Measurements from ENCODE around the gene MED14. TPM values are rescaled to one million over a fixed set of nuclear protein-coding genes. Genes with fewer than 3 reads are reported as not detected.

Gene MED14
- total RNA-seq, 1 donor from 2014 or later, result 32.6 TPM

- Histone ChIP-seq H3K4me3 (no peak overlapping the region), H3K4me1 (peaks cover 5% of the 10 kb centered on the region), H3K27me3 (ENCODE audit: low read depth) (no peaks in the 10 kb centered on the region), H3K36me3 (peaks cover 79% of the 10 kb centered on the region), H3K9me3 (no peaks in the 10 kb centered on the region), H3K27ac (no peak overlapping the region)
- intact Hi-C loops (cut with DNase I), result no loop called here
- TF ChIP-seq CTCF (IDR thresholded peaks at IDR 0.05), result no peak
- DNase-seq, result no peak
- ATAC-seq, result no peak
Observed at GRCh38 chrX:40637687-40638086, 97.7 kb downstream of the MED14 start.

GRCh38 chrX:40632199-40632598, 103.1 kb downstream of the MED14 start:
- H3K27me3 ChIP-seq (ENCODE audit: low read depth), result no peaks in the 10 kb centered on the region

GRCh38 chrX:40628506-40628905, 106.8 kb downstream of the MED14 start:
- intact Hi-C loops (cut with DNase I), result no loop called here
- TF ChIP-seq CTCF (IDR thresholded peaks at IDR 0.05), result no peak
- no peaks in the 10 kb centered on the region for H3K9me3 ChIP-seq
- ATAC-seq (no peak), DNase-seq (no peak)
- H3K4me1 ChIP-seq, result no peaks in the 10 kb centered on the region
- no peak overlapping the region for H3K27ac ChIP-seq
- peaks cover 65% of the 10 kb centered on the region for H3K36me3 ChIP-seq
- H3K27me3 ChIP-seq (ENCODE audit: low read depth), result no peaks in the 10 kb centered on the region
- H3K4me3 ChIP-seq, result no peak overlapping the region

More at GRCh38 chrX:40632199-40632598, 103.1 kb downstream of the MED14 start:
- H3K4me3 ChIP-seq, result no peak overlapping the region
- H3K36me3 ChIP-seq, result peaks cover 98% of the 10 kb centered on the region
- intact Hi-C loops (cut with DNase I), result no loop called here
- DNase-seq (no peak), ATAC-seq (no peak)
- H3K9me3 ChIP-seq, result no peaks in the 10 kb centered on the region
- no peaks in the 10 kb centered on the region for H3K4me1 ChIP-seq
- H3K27ac ChIP-seq, result no peak overlapping the region
- no peak for TF ChIP-seq CTCF (IDR thresholded peaks at IDR 0.05)

- H3K9me3 ChIP-seq, result no peaks in the 10 kb centered on the region
- no peak for TF ChIP-seq CTCF (IDR thresholded peaks at IDR 0.05)
- no peaks in the 10 kb centered on the region for H3K27me3 ChIP-seq (ENCODE audit: low read depth)
- no peaks in the 10 kb centered on the region for H3K4me1 ChIP-seq
- peaks cover 34% of the 10 kb centered on the region for H3K36me3 ChIP-seq
- no peak overlapping the region for H3K27ac ChIP-seq
- no peak for DNase-seq
- H3K4me3 ChIP-seq, result no peak overlapping the region
- intact Hi-C loops (cut with DNase I), result no loop called here
- no peak for ATAC-seq
Observed at GRCh38 chrX:40625294-40625693, 110.0 kb downstream of the MED14 start.

GRCh38 chrX:40623665-40624064, 111.7 kb downstream of the MED14 start:
- no peak for TF ChIP-seq CTCF (IDR thresholded peaks at IDR 0.05)
- Histone ChIP-seq H3K27ac (no peak overlapping the region), H3K4me3 (no peak overlapping the region), H3K36me3 (peaks cover 18% of the 10 kb centered on the region), H3K27me3 (ENCODE audit: low read depth) (no peaks in the 10 kb centered on the region), H3K4me1 (no peaks in the 10 kb centered on the region), H3K9me3 (no peaks in the 10 kb centered on the region)
- no peak for ATAC-seq
- no peak for DNase-seq
- intact Hi-C loops (cut with DNase I), result no loop called here

- no peak for TF ChIP-seq CTCF (IDR thresholded peaks at IDR 0.05)
- H3K27me3 ChIP-seq (ENCODE audit: low read depth), result no peaks in the 10 kb centered on the region
- H3K4me1 ChIP-seq, result no peaks in the 10 kb centered on the region
- H3K36me3 ChIP-seq, result peaks cover 13% of the 10 kb centered on the region
- no peak within 1 kb of the TSS for H3K27ac ChIP-seq
- no peaks in the 10 kb centered on the region for H3K9me3 ChIP-seq
- DNase-seq, result no peak
- no peak for ATAC-seq
- no peak within 1 kb of the TSS for H3K4me3 ChIP-seq
- intact Hi-C loops (cut with DNase I), result no loop called here
Observed at GRCh38 chrX:40623139-40623536, 112.2 kb downstream of the MED14 start, which contains the start of gene MPC1L. Gene MPC1L, plus strand, starts transcription at chrX:40623428. Its CDS starts 138 bp downstream, at chrX:40623566.

Measured in lower lobe of right lung (tissue), 2 donors.